GM18868 (cell line): ENCODE measurements around the gene PTPRC.

ENCODE experiments used
- ATAC-seq: cut with Tn5 transposase; IDR thresholded peaks from one replicate; pipeline ENCODE4 v1.9.1; 2021; ENCODE audit warnings: mild to moderate bottlenecking, moderate library complexity; ENCODE audit not compliant: unreplicated experiment

The PTPRC gene

GRCh38 chr1:198620951-198621824 lies 17.7 kb upstream of the PTPRC start:
- peak; percentile 71 for ATAC-seq

GRCh38 chr1:198622001-198622400 lies 16.8 kb upstream of the PTPRC start:
- ATAC-seq: no peak

GRCh38 chr1:198623752-198624647 lies 14.8 kb upstream of the PTPRC start:
- no peak for ATAC-seq

GRCh38 chr1:198624648-198624980 lies 14.2 kb upstream of the PTPRC start:
- ATAC-seq: no peak

- ATAC-seq: no peak
Observed at GRCh38 chr1:198627436-198628066, 11.3 kb upstream of the PTPRC start.

GRCh38 chr1:198628067-198628455 lies 10.8 kb upstream of the PTPRC start:
- ATAC-seq: no peak

- no peak for ATAC-seq
Observed at GRCh38 chr1:198629610-198630009, 9.2 kb upstream of the PTPRC start.

- ATAC-seq: no peak
Observed at GRCh38 chr1:198630863-198631262, 8.0 kb upstream of the PTPRC start.

GRCh38 chr1:198631292-198631691 lies 7.5 kb upstream of the PTPRC start:
- no peak for ATAC-seq

- no peak for ATAC-seq
Observed at GRCh38 chr1:198632007-198632406, 6.8 kb upstream of the PTPRC start.

GRCh38 chr1:198633675-198634121 lies 5.1 kb upstream of the PTPRC start:
- peak; percentile 41 for ATAC-seq

- no peak for ATAC-seq
Observed at GRCh38 chr1:198635964-198636363, 2.9 kb upstream of the PTPRC start.

- ATAC-seq: no peak
Observed at GRCh38 chr1:198636391-198636790, 2.4 kb upstream of the PTPRC start.

- ATAC-seq: no peak
Observed at GRCh38 chr1:198637157-198637556, 1.7 kb upstream of the PTPRC start.

- no peak for ATAC-seq
Observed at GRCh38 chr1:198637916-198638437, 863 bp upstream of the PTPRC start.

- peak; percentile 8 for ATAC-seq
Observed at GRCh38 chr1:198638441-198638840, 399 bp upstream of the PTPRC start.

GRCh38 chr1:198639671-198640143 lies 867 bp downstream of the PTPRC start:
- ATAC-seq: no peak

GRCh38 chr1:198640174-198640573 lies 1.3 kb downstream of the PTPRC start:
- ATAC-seq: no peak

GRCh38 chr1:198641501-198641900 lies 2.7 kb downstream of the PTPRC start:
- peak; percentile 55 for ATAC-seq

GRCh38 chr1:198641966-198642668 lies 3.3 kb downstream of the PTPRC start:
- no peak for ATAC-seq
